ENCODE data around the gene MYO7B. TPM values are rescaled to one million over a fixed set of nuclear protein-coding genes. Genes with fewer than 3 reads are reported as not detected.

Gene MYO7B
- total RNA-seq, 6 donors from 2014 or later: 1.2 to 6.1 (median 3.1) TPM

GRCh38 chr2:127545189-127545588 is 9.7 kb downstream of the MYO7B start:
- ATAC-seq (ENCODE audit: low FRiP score in 2 of 2) (no peak), DNase-seq (peak in 1 of 2 donors; percentile 32)
- no peak for TF ChIP-seq POLR2AphosphoS5 (IDR thresholded peaks at IDR 0.05)
- no peak for TF ChIP-seq CTCF (IDR thresholded peaks at IDR 0.05)
- TF ChIP-seq POLR2A (IDR thresholded peaks at IDR 0.05): no peak
- TF ChIP-seq EP300 (IDR thresholded peaks at IDR 0.05): no peak
- no peaks in the 10 kb centered on the region for H3K27me3 ChIP-seq
- H3K9me3 ChIP-seq: no peaks in the 10 kb centered on the region
- H3K4me1 ChIP-seq: no peaks in the 10 kb centered on the region
- H3K27ac ChIP-seq: no peak overlapping the region
- WGBS, 2 donors: 64 to 90% methylated on average over 4 to 6 of the region's 6 CpGs
- no peaks in the 10 kb centered on the region for H3K36me3 ChIP-seq
- no peak overlapping the region for H3K4me3 ChIP-seq

GRCh38 chr2:127545796-127546195 is 10.3 kb downstream of the MYO7B start:
- TF ChIP-seq CTCF (IDR thresholded peaks at IDR 0.05): no peak
- TF ChIP-seq POLR2A (IDR thresholded peaks at IDR 0.05): no peak
- TF ChIP-seq EP300 (IDR thresholded peaks at IDR 0.05): no peak
- no peak for TF ChIP-seq POLR2AphosphoS5 (IDR thresholded peaks at IDR 0.05)
- no peaks in the 10 kb centered on the region for H3K4me1 ChIP-seq
- ATAC-seq (ENCODE audit: low FRiP score in 2 of 2) (no peak), DNase-seq (no peak)
- no peak overlapping the region for H3K4me3 ChIP-seq
- no peak overlapping the region for H3K27ac ChIP-seq
- no peaks in the 10 kb centered on the region for H3K9me3 ChIP-seq
- H3K36me3 ChIP-seq: no peaks in the 10 kb centered on the region
- H3K27me3 ChIP-seq: no peaks in the 10 kb centered on the region
- WGBS, 2 donors: 50% methylated on average over 1 of the region's 1 CpG; no CpG with 5 or more reads in 1 of the 2 donors

GRCh38 chr2:127546797-127547196 is 11.3 kb downstream of the MYO7B start:
- DNase-seq (no peak), ATAC-seq (ENCODE audit: low FRiP score in 2 of 2) (no peak)
- Histone ChIP-seq H3K9me3 (no peaks in the 10 kb centered on the region), H3K4me1 (no peaks in the 10 kb centered on the region), H3K36me3 (no peaks in the 10 kb centered on the region), H3K4me3 (no peak overlapping the region), H3K27me3 (no peaks in the 10 kb centered on the region), H3K27ac (no peak overlapping the region)
- TF ChIP-seq POLR2AphosphoS5 (IDR thresholded peaks at IDR 0.05): no peak
- no peak for TF ChIP-seq POLR2A (IDR thresholded peaks at IDR 0.05)
- no peak for TF ChIP-seq CTCF (IDR thresholded peaks at IDR 0.05)
- no peak for TF ChIP-seq EP300 (IDR thresholded peaks at IDR 0.05)
- WGBS, 2 donors: 86 to 87% methylated on average over 3 of the region's 3 CpGs

GRCh38 chr2:127551221-127551930 is 15.9 kb downstream of the MYO7B start:
- H3K27me3 ChIP-seq: no peaks in the 10 kb centered on the region
- no peak for DNase-seq
- no peak overlapping the region for H3K4me3 ChIP-seq
- H3K9me3 ChIP-seq: no peaks in the 10 kb centered on the region
- TF ChIP-seq EP300 (IDR thresholded peaks at IDR 0.05) (no peak), CTCF (IDR thresholded peaks at IDR 0.05) (no peak), POLR2AphosphoS5 (IDR thresholded peaks at IDR 0.05) (no peak), POLR2A (IDR thresholded peaks at IDR 0.05) (no peak)
- 70 to 71% methylated on average over 7 of the region's 7 CpGs for WGBS, 2 donors
- H3K27ac ChIP-seq: no peak overlapping the region
- H3K4me1 ChIP-seq: no peaks in the 10 kb centered on the region
- ATAC-seq (ENCODE audit: low FRiP score in 2 of 2): no peak
- H3K36me3 ChIP-seq: no peaks in the 10 kb centered on the region

- peak in 1 of 2 donors; percentile 14 for ATAC-seq (ENCODE audit: low FRiP score in 2 of 2)
- DNase-seq: no peak
Measured at GRCh38 chr2:127552336-127552735, 16.9 kb downstream of the MYO7B start.

More at GRCh38 chr2:127552336-127552735, 16.9 kb downstream of the MYO7B start:
- WGBS, 2 donors: 76 to 77% methylated on average over 6 of the region's 6 CpGs
- Histone ChIP-seq H3K27me3 (no peaks in the 10 kb centered on the region), H3K4me1 (no peaks in the 10 kb centered on the region), H3K9me3 (no peaks in the 10 kb centered on the region), H3K36me3 (no peaks in the 10 kb centered on the region), H3K4me3 (no peak overlapping the region), H3K27ac (no peak overlapping the region)
- TF ChIP-seq POLR2AphosphoS5 (IDR thresholded peaks at IDR 0.05): no peak
- TF ChIP-seq CTCF (IDR thresholded peaks at IDR 0.05): no peak
- no peak for TF ChIP-seq EP300 (IDR thresholded peaks at IDR 0.05)
- no peak for TF ChIP-seq POLR2A (IDR thresholded peaks at IDR 0.05)

Measured in upper lobe of left lung (tissue), 6 donors.